ENCODE data around the gene TUG1. TPM values are rescaled to one million over a fixed set of nuclear protein-coding genes. Genes with fewer than 3 reads are reported as not detected.

Gene TUG1
- total RNA-seq, 1 donor from 2014 or later: 112 TPM

DNA sequence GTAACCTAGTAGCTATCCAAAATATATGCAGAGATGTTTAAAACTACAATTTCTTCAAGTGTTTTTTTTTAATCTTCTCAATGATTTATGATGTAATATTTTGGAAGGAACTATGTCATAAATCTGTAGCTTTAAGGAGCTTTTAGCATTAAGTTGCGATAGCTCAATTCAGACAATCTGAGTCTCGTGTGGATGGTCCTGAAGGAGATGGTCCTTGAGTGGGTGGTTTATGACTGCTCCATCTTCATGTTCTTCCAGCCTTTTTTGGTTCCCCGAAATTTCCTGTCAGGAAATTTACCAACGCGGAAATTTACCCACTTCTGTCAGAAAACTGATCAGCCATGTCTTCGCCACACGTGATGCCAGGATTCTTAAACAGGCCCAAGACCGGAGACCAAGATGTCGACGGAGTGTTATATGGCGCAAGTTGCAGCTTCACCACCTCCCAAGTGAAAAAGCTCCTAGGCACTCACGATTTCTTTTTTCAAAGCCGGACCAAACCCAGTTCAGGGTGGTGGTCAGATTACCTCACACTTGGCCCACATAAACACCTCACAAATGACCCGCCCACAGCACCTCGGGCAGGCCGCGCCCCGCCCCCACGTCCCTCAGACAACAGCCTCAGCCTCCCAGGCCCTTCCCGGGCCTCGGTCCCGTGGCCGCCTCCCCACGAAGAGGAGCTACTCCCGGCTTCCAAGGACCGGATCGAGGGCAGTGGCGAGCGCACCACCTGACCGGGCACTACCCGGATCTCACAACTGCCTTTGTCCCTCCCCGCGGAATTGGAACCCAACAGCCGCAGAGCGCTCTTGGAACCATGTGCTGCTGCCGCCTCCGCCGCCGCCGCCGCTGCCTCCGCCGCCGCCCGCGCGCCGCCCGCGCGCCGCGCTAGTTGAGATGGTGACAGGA is 796 bp upstream of the TUG1 start, which contains the start of gene MORC2:
Gene MORC2, minus strand, starts transcription at position 760 of the 909 bp plus-strand sequence. CDS start 885 bp downstream, outside the sequence.
- Mint-ChIP-seq H3K4me1 (ENCODE audit: low read depth, unreplicated experiment) (peaks cover 19% of the 10 kb centered on the region), H3K9me3 (ENCODE audit: unreplicated experiment) (peaks cover 8% of the 10 kb centered on the region), H3K4me3 (ENCODE audit: unreplicated experiment) (peak within 1 kb of the TSS; percentile 90), H3K36me3 (ENCODE audit: unreplicated experiment) (peaks cover 24% of the 10 kb centered on the region), H3K27ac (ENCODE audit: unreplicated experiment) (peak within 1 kb of the TSS; percentile 94), H3K27me3 (ENCODE audit: unreplicated experiment) (peaks cover 7% of the 10 kb centered on the region)
- peak; percentile 77 for DNase-seq
- TF ChIP-seq, protein P1, sequence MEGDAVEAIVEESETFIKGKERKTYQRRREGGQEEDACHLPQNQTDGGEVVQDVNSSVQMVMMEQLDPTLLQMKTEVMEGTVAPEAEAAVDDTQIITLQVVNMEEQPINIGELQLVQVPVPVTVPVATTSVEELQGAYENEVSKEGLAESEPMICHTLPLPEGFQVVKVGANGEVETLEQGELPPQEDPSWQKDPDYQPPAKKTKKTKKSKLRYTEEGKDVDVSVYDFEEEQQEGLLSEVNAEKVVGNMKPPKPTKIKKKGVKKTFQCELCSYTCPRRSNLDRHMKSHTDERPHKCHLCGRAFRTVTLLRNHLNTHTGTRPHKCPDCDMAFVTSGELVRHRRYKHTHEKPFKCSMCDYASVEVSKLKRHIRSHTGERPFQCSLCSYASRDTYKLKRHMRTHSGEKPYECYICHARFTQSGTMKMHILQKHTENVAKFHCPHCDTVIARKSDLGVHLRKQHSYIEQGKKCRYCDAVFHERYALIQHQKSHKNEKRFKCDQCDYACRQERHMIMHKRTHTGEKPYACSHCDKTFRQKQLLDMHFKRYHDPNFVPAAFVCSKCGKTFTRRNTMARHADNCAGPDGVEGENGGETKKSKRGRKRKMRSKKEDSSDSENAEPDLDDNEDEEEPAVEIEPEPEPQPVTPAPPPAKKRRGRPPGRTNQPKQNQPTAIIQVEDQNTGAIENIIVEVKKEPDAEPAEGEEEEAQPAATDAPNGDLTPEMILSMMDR (IDR thresholded peaks at IDR 0.05; ENCODE audit: partially characterized antibody, unreplicated experiment): no peak

GRCh38 chr22:30969532-30970355 is 679 bp downstream of the TUG1 start:
- H3K9me3 Mint-ChIP-seq (ENCODE audit: unreplicated experiment): peaks cover 8% of the 10 kb centered on the region
- H3K27me3 Mint-ChIP-seq (ENCODE audit: unreplicated experiment): peaks cover 5% of the 10 kb centered on the region
- H3K36me3 Mint-ChIP-seq (ENCODE audit: unreplicated experiment): peaks cover 36% of the 10 kb centered on the region
- peak overlapping the region; percentile 90 for H3K4me3 Mint-ChIP-seq (ENCODE audit: unreplicated experiment)
- peaks cover 19% of the 10 kb centered on the region for H3K4me1 Mint-ChIP-seq (ENCODE audit: low read depth, unreplicated experiment)
- DNase-seq: peak; percentile 65
- TF ChIP-seq, protein P1 (IDR thresholded peaks at IDR 0.05; ENCODE audit: partially characterized antibody, unreplicated experiment): no peak
- peak overlapping the region; percentile 76 for H3K27ac Mint-ChIP-seq (ENCODE audit: unreplicated experiment)

DNA sequence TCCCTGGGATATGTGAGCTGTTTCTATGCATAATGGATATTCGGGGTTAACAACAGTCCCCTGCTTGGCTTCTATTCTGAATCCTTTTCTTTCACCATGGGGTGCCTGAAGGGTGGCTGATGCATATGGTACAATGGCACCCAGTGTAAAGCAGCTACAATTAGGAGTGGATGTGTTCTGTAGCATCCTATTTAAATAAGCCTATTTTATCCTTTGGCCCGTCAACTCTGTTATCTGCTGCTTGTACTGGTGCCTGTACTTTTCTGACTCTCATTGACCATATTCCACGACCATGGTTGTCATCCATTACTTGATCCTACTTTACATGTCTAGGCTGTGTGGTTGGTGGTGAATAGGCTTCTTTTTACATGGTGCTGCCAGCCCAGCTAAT is 1.3 kb downstream of the TUG1 start:
- peaks cover 5% of the 10 kb centered on the region for H3K27me3 Mint-ChIP-seq (ENCODE audit: unreplicated experiment)
- peaks cover 11% of the 10 kb centered on the region for H3K9me3 Mint-ChIP-seq (ENCODE audit: unreplicated experiment)
- TF ChIP-seq, protein P1 (IDR thresholded peaks at IDR 0.05; ENCODE audit: partially characterized antibody, unreplicated experiment): no peak
- peaks cover 16% of the 10 kb centered on the region for H3K4me1 Mint-ChIP-seq (ENCODE audit: low read depth, unreplicated experiment)
- peak overlapping the region; percentile 90 for H3K4me3 Mint-ChIP-seq (ENCODE audit: unreplicated experiment)
- H3K36me3 Mint-ChIP-seq (ENCODE audit: unreplicated experiment): peaks cover 36% of the 10 kb centered on the region
- H3K27ac Mint-ChIP-seq (ENCODE audit: unreplicated experiment): peak overlapping the region; percentile 76
- DNase-seq: no peak

DNA sequence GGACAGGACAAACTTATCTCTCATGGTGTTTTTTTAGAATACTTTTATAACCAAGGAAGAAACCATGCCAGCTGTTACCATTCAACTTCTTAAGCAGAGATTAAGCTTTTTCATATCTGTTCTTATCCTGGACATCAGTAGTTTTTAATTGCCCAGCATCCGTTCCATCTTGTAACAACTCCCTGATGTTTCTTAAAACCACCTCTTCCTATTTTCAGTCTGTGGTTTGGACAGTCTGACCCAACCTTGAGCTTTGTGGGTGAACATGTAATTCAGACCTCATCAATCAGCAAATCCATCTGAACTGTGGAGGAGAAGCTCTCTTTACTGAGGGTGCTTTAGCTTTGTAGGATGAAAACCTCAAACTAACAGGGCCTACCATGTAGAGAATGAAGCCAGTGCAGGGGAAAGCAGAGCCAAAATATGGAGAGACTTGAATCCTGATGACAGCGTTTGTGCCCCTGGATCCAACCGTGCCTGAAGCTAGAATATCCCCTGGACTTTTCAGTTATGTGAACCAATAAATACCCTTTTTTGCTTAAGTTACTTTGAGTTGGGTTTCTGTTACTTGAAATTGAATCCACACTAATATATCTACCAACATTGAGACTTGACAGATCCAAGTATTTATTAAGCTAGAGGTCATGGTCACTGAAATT is 9.4 kb downstream of the TUG1 start:
- Mint-ChIP-seq H3K9me3 (ENCODE audit: unreplicated experiment) (peaks cover 9% of the 10 kb centered on the region), H3K4me1 (ENCODE audit: low read depth, unreplicated experiment) (no peaks in the 10 kb centered on the region), H3K27ac (ENCODE audit: unreplicated experiment) (no peak overlapping the region), H3K36me3 (ENCODE audit: unreplicated experiment) (peaks cover 67% of the 10 kb centered on the region), H3K4me3 (ENCODE audit: unreplicated experiment) (no peak overlapping the region), H3K27me3 (ENCODE audit: unreplicated experiment) (peaks cover 3% of the 10 kb centered on the region)
- TF ChIP-seq, protein P1 (IDR thresholded peaks at IDR 0.05; ENCODE audit: partially characterized antibody, unreplicated experiment): no peak
- no peak for DNase-seq
